ENCODE results near the gene DLGAP1.

- TF ChIP-seq CTCF (IDR thresholded peaks at IDR 0.05; ENCODE audit: low read depth, low read length, missing input control) (no peak), RAD21 (IDR thresholded peaks at IDR 0.05) (no peak)
Measured at GRCh38 chr18:3796434-3796833, 658.7 kb downstream of the DLGAP1 start.

Measured in liver (tissue), 3 donors.